H1 (cell line): ENCODE results near the gene KCNJ10. TPM values are rescaled to one million over a fixed set of nuclear protein-coding genes. Genes with fewer than 3 reads are reported as not detected.

Source experiments
- CTCF ChIA-PET: fragments of 300-600 bp; sonication (Branson Sonifier 250); formaldehyde crosslinking; loops from one replicate; lab custom pipeline; 2021; ENCODE audit not compliant: partially characterized antibody; lab: Charles Lee
- POLR2A ChIA-PET: fragments of 300-600 bp; sonication (Branson Sonifier 250); formaldehyde crosslinking; loops from one replicate; lab custom pipeline; 2021; ENCODE audit warnings: inconsistent platforms; ENCODE audit not compliant: partially characterized antibody; lab: Charles Lee
- DNase-seq, 2 experiments: peaks; one replicate each; pipeline versions ENCODE4 v3.0.0 to v3.0.0-alpha.2; 2010 to 2022; ENCODE audit warnings: low spot score in 2 of 2, low read depth in 1 of 2, mixed read lengths in 1 of 2
- FAIRE-seq: peaks from 2 replicates; lab custom pipeline; 2011; peaks lifted over from hg19 to GRCh38; lab: Jason Lieb, UNC
- H2AFZ ChIP-seq: 2 replicates; pipeline ENCODE4 v1.8.1; 2012; ENCODE audit warnings: low read length, inconsistent platforms
- H2AK5ac ChIP-seq: 2 replicates; pipeline ENCODE4 v1.6.1; 2013; ENCODE audit warnings: low read depth, low read length
- H2BK120ac ChIP-seq: replicated peaks from 2 replicates; pipeline ENCODE3; 2013; ENCODE audit warnings: low read depth, low read length, inconsistent platforms
- H2BK12ac ChIP-seq: 2 replicates; pipeline ENCODE4 v1.6.1; 2013; ENCODE audit warnings: low read depth, low read length
- H2BK15ac ChIP-seq: 2 replicates; pipeline ENCODE4 v1.6.1; 2013; ENCODE audit warnings: low read length
- H2BK20ac ChIP-seq: 2 replicates; pipeline ENCODE4 v1.6.1; 2013; ENCODE audit warnings: low read length
- H2BK5ac ChIP-seq: 2 replicates; pipeline ENCODE4 v1.6.1; 2013; ENCODE audit warnings: low read depth, low read length
- H3K14ac ChIP-seq: 2 replicates; pipeline ENCODE4 v1.6.1; 2013; ENCODE audit warnings: inconsistent platforms; ENCODE audit not compliant: insufficient read length
- H3K18ac ChIP-seq: 2 replicates; pipeline ENCODE4 v1.6.1; 2013; ENCODE audit warnings: low read length; ENCODE audit errors: extremely low read depth
- H3K23ac ChIP-seq: 2 replicates; pipeline ENCODE4 v1.6.1; 2013; ENCODE audit warnings: inconsistent platforms; ENCODE audit not compliant: insufficient read length
- H3K23me2 ChIP-seq: 2 replicates; pipeline ENCODE4 v1.6.1; 2013; ENCODE audit warnings: low read depth, low read length
- H3K27ac ChIP-seq: 2 replicates; pipeline ENCODE4 v1.6.1; 2011; ENCODE audit warnings: low read depth, low read length, inconsistent platforms
- H3K27me3 ChIP-seq, 4 experiments: replicated peaks in 1 of 4; 1 replicate in 1 of 4; 2 replicates in 3 of 4; pipeline versions ENCODE4 v1.6.1 to v1.8.1; 2011 to 2013; ENCODE audit warnings: low read length in 3 of 4, mild to moderate bottlenecking in 3 of 4, inconsistent platforms in 2 of 4, mixed read lengths in 2 of 4, moderate library complexity in 1 of 4; ENCODE audit not compliant: control insufficient read depth in 3 of 4, insufficient read depth in 3 of 4; ENCODE audit errors: extremely low read depth in 1 of 4
- H3K36me3 ChIP-seq, 4 experiments: 2 replicates each; pipeline versions ENCODE4 v1.6.1 to v1.8.1; 2011 to 2013; ENCODE audit warnings: mild to moderate bottlenecking in 4 of 4, low read length in 3 of 4, moderate library complexity in 2 of 4, control low read depth in 1 of 4, inconsistent platforms in 1 of 4; ENCODE audit not compliant: insufficient read depth in 4 of 4, control insufficient read depth in 2 of 4
- H3K4ac ChIP-seq: replicated peaks from 2 replicates; pipeline ENCODE3; 2013; ENCODE audit warnings: low read length, low read depth, mixed read lengths, inconsistent platforms; ENCODE audit not compliant: insufficient read length
- H3K4me1 ChIP-seq, 4 experiments: replicated peaks in 1 of 4; 1 replicate in 1 of 4; 2 replicates in 3 of 4; pipeline versions ENCODE4 v1.6.1 to v1.8.1; 2011 to 2013; ENCODE audit warnings: low read length in 3 of 4, inconsistent platforms in 2 of 4, mixed read lengths in 1 of 4; ENCODE audit not compliant: insufficient read depth in 4 of 4, control insufficient read depth in 3 of 4
- H3K4me2 ChIP-seq, 2 experiments: 2 replicates each; pipeline versions ENCODE4 v1.6.1 to v1.8.1; 2011 to 2013; ENCODE audit warnings: low read depth in 2 of 2, low read length in 2 of 2, control low read depth in 1 of 2, inconsistent platforms in 1 of 2, mild to moderate bottlenecking in 1 of 2; ENCODE audit not compliant: insufficient read depth in 1 of 2
- H3K4me3 ChIP-seq, 4 experiments: fragments of 200-600, 300-600 bp in 1 of 4; sonication (generic), shearing (Covaris generic), sonication (Bioruptor Twin) in 1 of 4; 2 replicates each; pipeline versions ENCODE4 v1.5.1 to v1.8.1; 2011 to 2016; ENCODE audit warnings: low read length in 4 of 4, low read depth in 3 of 4, control low read depth in 2 of 4, inconsistent platforms in 2 of 4, mild to moderate bottlenecking in 2 of 4, mixed read lengths in 1 of 4, moderate library complexity in 1 of 4; ENCODE audit not compliant: insufficient read depth in 2 of 4; ENCODE audit errors: extremely low read depth in 1 of 4
- H3K56ac ChIP-seq: replicated peaks from 2 replicates; pipeline ENCODE3; 2013; ENCODE audit warnings: low read depth, mild to moderate bottlenecking, mixed read lengths, low read length, inconsistent platforms; ENCODE audit not compliant: insufficient read length
- H3K79me1 ChIP-seq: 2 replicates; pipeline ENCODE4 v1.6.1; 2013; ENCODE audit warnings: low read depth, low read length, control low read depth
- H3K79me2 ChIP-seq, 2 experiments: 2 replicates each; pipeline versions ENCODE4 v1.6.1 to v1.8.1; 2012 to 2013; ENCODE audit warnings: low read length in 2 of 2, mild to moderate bottlenecking in 2 of 2, inconsistent platforms in 1 of 2; ENCODE audit not compliant: insufficient read depth in 2 of 2, control insufficient read depth in 1 of 2
- H3K9ac ChIP-seq, 4 experiments: replicated peaks in 1 of 4; 1 replicate in 1 of 4; 2 replicates in 3 of 4; pipeline versions ENCODE4 v1.6.1 to v1.8.1; 2011 to 2013; ENCODE audit warnings: low read depth in 3 of 4, low read length in 3 of 4, control low read depth in 2 of 4, mild to moderate bottlenecking in 2 of 4, moderate library complexity in 2 of 4, inconsistent platforms in 1 of 4; ENCODE audit errors: extremely low read depth in 1 of 4
- H3K9me3 ChIP-seq, 2 experiments: 2 replicates each; pipeline versions ENCODE4 v1.6.1 to v1.8.1; 2012 to 2013; ENCODE audit warnings: mild to moderate bottlenecking in 2 of 2, moderate library complexity in 2 of 2, control low read depth in 1 of 2, inconsistent platforms in 1 of 2, low read depth in 1 of 2, low read length in 1 of 2, mixed read lengths in 1 of 2; ENCODE audit not compliant: insufficient read depth in 2 of 2
- H4K20me1 ChIP-seq, 2 experiments: replicated peaks in 1 of 2; 2 replicates each; pipeline versions ENCODE3 to v1.8.1; 2011 to 2013; ENCODE audit warnings: inconsistent platforms in 2 of 2, low read length in 2 of 2, mild to moderate bottlenecking in 1 of 2; ENCODE audit not compliant: insufficient read depth in 2 of 2, control insufficient read depth in 1 of 2
- H4K5ac ChIP-seq: 2 replicates; pipeline ENCODE4 v1.6.1; 2013; ENCODE audit warnings: low read length, low read depth, mixed read lengths, inconsistent platforms; ENCODE audit not compliant: insufficient read length
- H4K8ac ChIP-seq: 2 replicates; pipeline ENCODE4 v1.8.0; 2013; ENCODE audit warnings: mild to moderate bottlenecking, moderate library complexity, low read length, inconsistent platforms; ENCODE audit not compliant: insufficient read depth; ENCODE audit errors: extremely low read depth
- H4K91ac ChIP-seq: replicated peaks from 2 replicates; pipeline ENCODE3; 2013; ENCODE audit warnings: low read length, mixed read lengths, inconsistent platforms; ENCODE audit not compliant: insufficient read length
- BRCA1 ChIP-seq: IDR thresholded peaks from 2 replicates; pipeline ENCODE4 v1.6.1; 2012; ENCODE audit warnings: low read depth, low read length, improper control_type of control experiment
- CHD1 ChIP-seq: IDR thresholded peaks from 2 replicates; pipeline ENCODE4 v1.6.1; 2012; ENCODE audit warnings: low read depth, low read length, improper control_type of control experiment
- RAD21 ChIP-seq, 2 experiments: IDR thresholded peaks in 1 of 2; conservative IDR thresholded peaks in 1 of 2; 2 replicates each; pipeline ENCODE4 v1.6.1; 2011; ENCODE audit warnings: low read depth in 2 of 2, low read length in 2 of 2, improper control_type of control experiment in 1 of 2, inconsistent platforms in 1 of 2, mild to moderate bottlenecking in 1 of 2, moderate library complexity in 1 of 2
- SIX5 ChIP-seq: IDR thresholded peaks from 2 replicates; pipeline ENCODE4 v1.6.1; 2011; ENCODE audit warnings: mild to moderate bottlenecking, low read depth, low read length
- SP1 ChIP-seq: IDR thresholded peaks from 2 replicates; pipeline ENCODE4 v1.6.1; 2011; ENCODE audit warnings: low read depth, low read length
- TEAD4 ChIP-seq: IDR thresholded peaks from 2 replicates; pipeline ENCODE4 v1.6.1; 2012; ENCODE audit warnings: low read depth, low read length, inconsistent platforms, mixed read lengths
- WGBS, 2 experiments: shearing (Covaris generic) in 1 of 2; methylation state at CpG; one replicate each; pipeline versions ENCODE4 v1.1.6 to v1.1.7; 2013 to 2015; ENCODE audit warnings: low lambda C conversion rate in 2 of 2, mixed read lengths in 2 of 2, inconsistent platforms in 1 of 2, low coverage in 1 of 2, missing lambda C conversion rate in 1 of 2; ENCODE audit not compliant: insufficient replicate concordance in 2 of 2, insufficient coverage in 1 of 2, insufficient read length in 1 of 2; ENCODE audit errors: extremely low coverage in 1 of 2, missing lambda C conversion rate in 1 of 2; 5-methylcytosine and 5-hydroxymethylcytosine counted together
- polyA plus RNA-seq, 7 experiments: library from polyadenylated mRNA; depleted of rRNA in 3 of 7; stranded (reverse) in 5 of 7; unstranded in 2 of 7; fragments of >200 nt in 5 of 7; fragments of 200-250 nt in 2 of 7; gene quantifications; 1 replicate in 5 of 7; 2 replicates in 1 of 7; 4 replicates in 1 of 7; pipeline versions ENCODE4 v1.2.1 to v1.2.3, GENCODE V29; 2011 to 2013; ENCODE audit warnings: missing spikeins in 2 of 7, mixed read lengths in 2 of 7
- total RNA-seq: library from RNA; stranded (reverse); fragmentation: NEBNext Ultra II Directional; extraction: Animal tissue kit (Norgen Biotek cat#: 25700); gene quantifications from 2 replicates; pipeline ENCODE4 v1.2.1, GENCODE V29; 2021

Gene KCNJ10
- total and polyA plus RNA-seq, 2 of the 8 experiments (the other 6 are each of a cell fraction or from before 2014, with no cell fraction given): 1.7 to 2.4 TPM

DNA sequence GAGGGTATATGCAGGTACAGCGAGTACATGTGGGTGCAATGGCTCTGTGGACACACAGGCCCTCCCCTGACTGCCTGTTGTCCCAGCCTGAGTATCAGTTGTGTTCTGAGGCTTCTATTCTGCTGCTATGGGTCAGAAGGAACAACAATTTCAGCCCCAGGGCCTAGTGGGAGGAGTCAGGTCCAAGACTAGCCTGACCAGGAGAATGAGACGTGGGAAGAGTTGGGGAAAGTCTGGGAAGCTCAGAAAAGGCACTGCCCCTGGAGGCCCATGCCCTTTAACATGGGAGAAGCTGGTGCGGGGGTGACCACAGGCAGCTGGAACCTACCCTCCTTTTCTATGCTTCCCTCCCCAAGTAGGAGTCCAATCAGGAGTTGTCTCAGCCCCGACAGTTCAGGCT lies 20.8 kb upstream of the KCNJ10 start:
- no peak overlapping the region for H3K18ac ChIP-seq
- H3K4me2 ChIP-seq: no peak overlapping the region
- H3K4ac ChIP-seq: no peak overlapping the region
- H2AK5ac ChIP-seq: no peak overlapping the region
- ChIA-PET CTCF (interaction anchor here (1.6 to 50.1 kb wide), 4 partner anchors 12 to 33 kb away, joined by 4 to 1874 read pairs (median 22); partner anchors contain the start of gene KCNJ10), POLR2A (interaction anchor here (1.7 kb wide), 1 partner anchor 25 kb away, joined by 7 read pairs; the partner anchor contains the start of gene ATP1A2)
- H3K9ac ChIP-seq: no peak overlapping the region
- H3K23ac ChIP-seq: no peak overlapping the region
- H4K91ac ChIP-seq: no peak overlapping the region
- H3K27me3 ChIP-seq: no peaks in the 10 kb centered on the region; a peak in 1 of 7 replicates
- H4K5ac ChIP-seq: no peak overlapping the region
- H3K4me1 ChIP-seq: peaks cover 8 to 11% (median 10%) of the 10 kb centered on the region in 4 experiments
- no peak overlapping the region for H3K56ac ChIP-seq
- H3K23me2 ChIP-seq: 0 out of 2 replicates have a peak, but pooled peaks cover 2% of the 10 kb centered on the region
- peaks cover 0 to 17% of the 10 kb centered on the region in 2 experiments; a peak in 2 of 4 replicates for H3K79me2 ChIP-seq
- no peak overlapping the region for H3K27ac ChIP-seq
- no peak overlapping the region for H2BK15ac ChIP-seq
- no peaks in the 10 kb centered on the region for H3K9me3 ChIP-seq
- H3K4me3 ChIP-seq: no peak overlapping the region
- no peak for DNase-seq
- peaks cover 0 to 4% of the 10 kb centered on the region in 2 experiments for H4K20me1 ChIP-seq
- H2BK12ac ChIP-seq: no peak overlapping the region
- H2BK120ac ChIP-seq: no peak overlapping the region
- H2BK5ac ChIP-seq: no peak overlapping the region
- peaks cover 7% of the 10 kb centered on the region; the same call in 1 of the 2 replicates for H3K79me1 ChIP-seq
- H3K36me3 ChIP-seq: peaks cover 10 to 35% (median 22%) of the 10 kb centered on the region in 4 experiments
- no peak for FAIRE-seq
- no peak overlapping the region for H4K8ac ChIP-seq
- H2BK20ac ChIP-seq: no peak overlapping the region
- no peak overlapping the region for H3K14ac ChIP-seq
- no peak overlapping the region for H2AFZ ChIP-seq
- WGBS, 2 experiments: 87% methylated on average over 4 of the region's 4 CpGs; no CpG with 5 or more reads in 1 of the 2 experiments
- TF ChIP-seq SIX5 (no peak), RAD21 (IDR thresholded peaks at IDR 0.05 in 1 of 2, conservative IDR thresholded peaks at IDR 0.05 in 1 of 2; ENCODE audit: low read depth in 2 of 2, low read length in 2 of 2) (no peak), CHD1 (no peak), TEAD4 (no peak), SP1 (no peak), BRCA1 (no peak)
